SU-DHL-6 (cell line): ENCODE results near the gene CERS6.

Experiments used
- EZH2phosphoT487 ChIP-seq: fragments of 200-600 bp; sonication (generic), shearing (Covaris generic); conservative IDR thresholded peaks from 2 replicates; pipeline ENCODE4 v1.6.1; 2018; ENCODE audit warnings: mild to moderate bottlenecking, antibody characterized with exemption, low read length, moderate library complexity, mixed read lengths
- TF ChIP-seq, protein P1 (sequence below): fragments of 200-600 bp; sonication (generic); IDR thresholded peaks from one replicate; pipeline ENCODE4 v1.5.1; 2017; ENCODE audit warnings: antibody characterized with exemption, mild to moderate bottlenecking, low read length, moderate library complexity; ENCODE audit not compliant: insufficient read depth, poor library complexity, severe bottlenecking

DNA sequence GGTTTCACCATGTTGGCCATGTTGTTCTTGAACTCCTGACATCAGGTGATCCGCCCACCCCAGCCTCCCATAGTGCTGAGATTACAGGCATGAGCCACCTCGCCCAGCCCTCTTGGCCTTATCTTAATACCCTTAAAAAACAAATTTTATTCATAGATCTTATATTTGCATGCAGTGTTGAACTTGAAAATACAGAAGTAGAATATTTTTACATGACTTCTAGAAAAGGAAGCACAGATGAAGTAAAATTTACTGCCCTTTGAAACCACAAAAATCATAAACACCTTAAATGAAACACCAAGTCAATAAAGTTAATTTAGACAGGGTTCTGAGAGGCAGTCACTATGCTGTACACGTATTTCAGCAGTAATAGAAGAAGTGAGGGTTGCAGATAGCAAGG, 145.7 kb downstream of the CERS6 start:
- TF ChIP-seq, protein P1, sequence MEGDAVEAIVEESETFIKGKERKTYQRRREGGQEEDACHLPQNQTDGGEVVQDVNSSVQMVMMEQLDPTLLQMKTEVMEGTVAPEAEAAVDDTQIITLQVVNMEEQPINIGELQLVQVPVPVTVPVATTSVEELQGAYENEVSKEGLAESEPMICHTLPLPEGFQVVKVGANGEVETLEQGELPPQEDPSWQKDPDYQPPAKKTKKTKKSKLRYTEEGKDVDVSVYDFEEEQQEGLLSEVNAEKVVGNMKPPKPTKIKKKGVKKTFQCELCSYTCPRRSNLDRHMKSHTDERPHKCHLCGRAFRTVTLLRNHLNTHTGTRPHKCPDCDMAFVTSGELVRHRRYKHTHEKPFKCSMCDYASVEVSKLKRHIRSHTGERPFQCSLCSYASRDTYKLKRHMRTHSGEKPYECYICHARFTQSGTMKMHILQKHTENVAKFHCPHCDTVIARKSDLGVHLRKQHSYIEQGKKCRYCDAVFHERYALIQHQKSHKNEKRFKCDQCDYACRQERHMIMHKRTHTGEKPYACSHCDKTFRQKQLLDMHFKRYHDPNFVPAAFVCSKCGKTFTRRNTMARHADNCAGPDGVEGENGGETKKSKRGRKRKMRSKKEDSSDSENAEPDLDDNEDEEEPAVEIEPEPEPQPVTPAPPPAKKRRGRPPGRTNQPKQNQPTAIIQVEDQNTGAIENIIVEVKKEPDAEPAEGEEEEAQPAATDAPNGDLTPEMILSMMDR: no peak
- no peak for TF ChIP-seq EZH2phosphoT487
